Measurements from ENCODE around the gene SIK2.

SIK2 gene

GRCh38 chr11:111642542-111642941 lies 40.3 kb downstream of the SIK2 start:
- no peak for TF ChIP-seq MAX (IDR thresholded peaks at IDR 0.05)
- no peak for TF ChIP-seq RAD21 (IDR thresholded peaks at IDR 0.05; ENCODE audit: low read depth)
- no peak for TF ChIP-seq CEBPB (IDR thresholded peaks at IDR 0.05)
- no peak for TF ChIP-seq REST (IDR thresholded peaks at IDR 0.05; ENCODE audit: low read depth)
- no peak for TF ChIP-seq FOXM1 (IDR thresholded peaks at IDR 0.05; ENCODE audit: borderline replicate concordance, low read depth)
- TF ChIP-seq ZBTB7A (IDR thresholded peaks at IDR 0.05; ENCODE audit: low read depth) = no peak

GRCh38 chr11:111644922-111645321 lies 42.7 kb downstream of the SIK2 start:
- TF ChIP-seq USF1 (IDR thresholded peaks at IDR 0.05) = no peak
- no peak for TF ChIP-seq TAF1 (IDR thresholded peaks at IDR 0.05; ENCODE audit: low read depth)

GRCh38 chr11:111645657-111646316 lies 43.5 kb downstream of the SIK2 start:
- TF ChIP-seq FOXM1 (IDR thresholded peaks at IDR 0.05; ENCODE audit: borderline replicate concordance, low read depth) = no peak

GRCh38 chr11:111651336-111651735 lies 49.1 kb downstream of the SIK2 start:
- TF ChIP-seq MAX (IDR thresholded peaks at IDR 0.05) = peak; percentile 38; the same call in 1 of the 2 replicates

- TF ChIP-seq FOXM1 (IDR thresholded peaks at IDR 0.05; ENCODE audit: borderline replicate concordance, low read depth) = no peak
- no peak for TF ChIP-seq NFIC (IDR thresholded peaks at IDR 0.05)
These were observed 49.9 kb downstream of the SIK2 start for GRCh38 chr11:111652184-111652583.

- TF ChIP-seq EGR1 (IDR thresholded peaks at IDR 0.05) = no peak
- TF ChIP-seq TEAD4 (IDR thresholded peaks at IDR 0.05) = no peak
- no peak for TF ChIP-seq USF1 (IDR thresholded peaks at IDR 0.05)
- TF ChIP-seq NFIC (IDR thresholded peaks at IDR 0.05) = no peak
- TF ChIP-seq CREB1 (IDR thresholded peaks at IDR 0.05; ENCODE audit: low read depth) = no peak
- TF ChIP-seq FOXM1 (IDR thresholded peaks at IDR 0.05; ENCODE audit: borderline replicate concordance, low read depth) = no peak
- no peak for TF ChIP-seq EP300 (IDR thresholded peaks at IDR 0.05; ENCODE audit: borderline replicate concordance)
- no peak for TF ChIP-seq TAF1 (IDR thresholded peaks at IDR 0.05; ENCODE audit: low read depth)
- no peak for TF ChIP-seq RAD21 (IDR thresholded peaks at IDR 0.05; ENCODE audit: low read depth)
- TF ChIP-seq TCF12 (IDR thresholded peaks at IDR 0.05; ENCODE audit: low read depth) = no peak
- no peak for TF ChIP-seq CEBPB (IDR thresholded peaks at IDR 0.05)
- no peak for TF ChIP-seq YY1 (IDR thresholded peaks at IDR 0.05; ENCODE audit: low read depth)
- TF ChIP-seq MAX (IDR thresholded peaks at IDR 0.05) = no peak
- TF ChIP-seq REST (IDR thresholded peaks at IDR 0.05; ENCODE audit: low read depth) = no peak
- TF ChIP-seq ZBTB7A (IDR thresholded peaks at IDR 0.05; ENCODE audit: low read depth) = no peak
These were observed 52.4 kb downstream of the SIK2 start for GRCh38 chr11:111654601-111655000.

- TF ChIP-seq EGR1 (IDR thresholded peaks at IDR 0.05) = no peak
- TF ChIP-seq FOXM1 (IDR thresholded peaks at IDR 0.05; ENCODE audit: borderline replicate concordance, low read depth) = no peak
- no peak for TF ChIP-seq NFIC (IDR thresholded peaks at IDR 0.05)
- no peak for TF ChIP-seq TCF12 (IDR thresholded peaks at IDR 0.05; ENCODE audit: low read depth)
- TF ChIP-seq TEAD4 (IDR thresholded peaks at IDR 0.05) = no peak
- TF ChIP-seq CREB1 (IDR thresholded peaks at IDR 0.05; ENCODE audit: low read depth) = no peak
- TF ChIP-seq TAF1 (IDR thresholded peaks at IDR 0.05; ENCODE audit: low read depth) = no peak
- TF ChIP-seq RAD21 (IDR thresholded peaks at IDR 0.05; ENCODE audit: low read depth) = no peak
- TF ChIP-seq EP300 (IDR thresholded peaks at IDR 0.05; ENCODE audit: borderline replicate concordance) = no peak
- no peak for TF ChIP-seq USF1 (IDR thresholded peaks at IDR 0.05)
- TF ChIP-seq YY1 (IDR thresholded peaks at IDR 0.05; ENCODE audit: low read depth) = no peak
- TF ChIP-seq MAX (IDR thresholded peaks at IDR 0.05) = no peak
- TF ChIP-seq ZBTB7A (IDR thresholded peaks at IDR 0.05; ENCODE audit: low read depth) = no peak
- TF ChIP-seq REST (IDR thresholded peaks at IDR 0.05; ENCODE audit: low read depth) = no peak
- TF ChIP-seq CEBPB (IDR thresholded peaks at IDR 0.05) = no peak
These were observed 53.7 kb downstream of the SIK2 start for GRCh38 chr11:111655924-111656323.

Measured in Ishikawa (cell line).